ENCODE results near the gene MRTFA.

GRCh38 chr22:40595497-40596234 lies 40.9 kb downstream of the MRTFA start:
- no peak for TF ChIP-seq CTCF (IDR thresholded peaks at IDR 0.05)
- no peak for TF ChIP-seq POLR2A (IDR thresholded peaks at IDR 0.05; ENCODE audit: low read length)
- TF ChIP-seq NR3C1 (IDR thresholded peaks at IDR 0.05): no peak
- no peak for TF ChIP-seq RAD21 (conservative IDR thresholded peaks at IDR 0.05 in 1 of 2, IDR thresholded peaks at IDR 0.05 in 1 of 2)
- TF ChIP-seq JUNB (IDR thresholded peaks at IDR 0.05): no peak
- no peak for TF ChIP-seq PBX3 (IDR thresholded peaks at IDR 0.05)
- TF ChIP-seq MAFK (IDR thresholded peaks at IDR 0.05; ENCODE audit: partially characterized antibody): no peak
- no peak for TF ChIP-seq POLR2AphosphoS2 (conservative IDR thresholded peaks at IDR 0.05; ENCODE audit: low read length)
- TF ChIP-seq BHLHE40 (IDR thresholded peaks at IDR 0.05; ENCODE audit: low read depth, low read length): no peak
- TF ChIP-seq MYC (IDR thresholded peaks at IDR 0.05; ENCODE audit: borderline replicate concordance, low read length): no peak

Measured in A549 (cell line).